ENCODE measurements around the gene PHOSPHO1.

DNA sequence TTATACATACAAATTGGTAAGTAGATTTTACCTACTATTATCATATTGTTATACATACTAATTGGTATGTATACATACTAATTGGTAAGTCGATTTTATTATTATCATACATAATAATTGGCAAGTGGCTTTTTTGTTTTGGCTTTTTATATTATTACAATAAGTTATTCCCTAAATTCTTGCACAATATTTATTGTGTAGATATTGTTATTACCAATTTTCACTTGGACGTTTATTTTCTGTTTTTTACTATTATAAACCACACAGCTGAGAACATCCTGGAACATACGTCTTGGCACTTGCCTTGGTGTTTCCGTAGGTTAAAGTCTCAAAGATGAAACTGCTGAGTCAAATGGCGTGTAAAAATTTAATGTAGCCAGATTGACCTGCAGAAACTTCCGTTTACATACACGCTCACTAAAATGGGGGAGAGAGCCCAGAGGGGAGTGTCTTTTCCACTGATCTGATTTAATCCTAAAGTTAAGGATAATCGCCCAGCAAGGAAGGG lies 39.1 kb downstream of the PHOSPHO1 start:
- TF ChIP-seq, protein P1, sequence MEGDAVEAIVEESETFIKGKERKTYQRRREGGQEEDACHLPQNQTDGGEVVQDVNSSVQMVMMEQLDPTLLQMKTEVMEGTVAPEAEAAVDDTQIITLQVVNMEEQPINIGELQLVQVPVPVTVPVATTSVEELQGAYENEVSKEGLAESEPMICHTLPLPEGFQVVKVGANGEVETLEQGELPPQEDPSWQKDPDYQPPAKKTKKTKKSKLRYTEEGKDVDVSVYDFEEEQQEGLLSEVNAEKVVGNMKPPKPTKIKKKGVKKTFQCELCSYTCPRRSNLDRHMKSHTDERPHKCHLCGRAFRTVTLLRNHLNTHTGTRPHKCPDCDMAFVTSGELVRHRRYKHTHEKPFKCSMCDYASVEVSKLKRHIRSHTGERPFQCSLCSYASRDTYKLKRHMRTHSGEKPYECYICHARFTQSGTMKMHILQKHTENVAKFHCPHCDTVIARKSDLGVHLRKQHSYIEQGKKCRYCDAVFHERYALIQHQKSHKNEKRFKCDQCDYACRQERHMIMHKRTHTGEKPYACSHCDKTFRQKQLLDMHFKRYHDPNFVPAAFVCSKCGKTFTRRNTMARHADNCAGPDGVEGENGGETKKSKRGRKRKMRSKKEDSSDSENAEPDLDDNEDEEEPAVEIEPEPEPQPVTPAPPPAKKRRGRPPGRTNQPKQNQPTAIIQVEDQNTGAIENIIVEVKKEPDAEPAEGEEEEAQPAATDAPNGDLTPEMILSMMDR (conservative IDR thresholded peaks at IDR 0.05 in 1 of 2, IDR thresholded peaks at IDR 0.05 in 1 of 2; ENCODE audit: low read depth in 1 of 2, low read length in 2 of 2) = no peak
- TF ChIP-seq EZH2 (IDR thresholded peaks at IDR 0.05; ENCODE audit: low read length, missing control alignments) = no peak

All from fibroblast of lung (primary cell).